RPMI7951 (cell line): Measurements from ENCODE around the gene RGS19. TPM values are rescaled to one million over a fixed set of nuclear protein-coding genes. Genes with fewer than 3 reads are reported as not detected.

ENCODE experiments used
- DNase-seq: peaks from one replicate; pipeline ENCODE4 v3.0.0-alpha.2; 2012; ENCODE audit warnings: low read depth
- total RNA-seq: library from RNA; depleted of rRNA; stranded (reverse); fragments of >200 nt; shearing (Covaris generic); gene quantifications from 2 replicates; pipeline ENCODE4 v1.2.3, GENCODE V29; 2014

The RGS19 gene
- total RNA-seq, 1 experiment from 2014 or later: 18.9 TPM

- peak; percentile 67 for DNase-seq
These were observed 15.1 kb downstream of the RGS19 start for GRCh38 chr20:64064145-64064698.

- peak; percentile 27 for DNase-seq
These were observed 15.8 kb downstream of the RGS19 start for GRCh38 chr20:64063389-64064144.

GRCh38 chr20:64062596-64063388 is 16.5 kb downstream of the RGS19 start, which contains the start of gene TCEA2:
Gene TCEA2, plus strand, starts transcription at chr20:64063198. Its CDS starts 115 bp downstream, at chr20:64063313.
- DNase-seq: peak; percentile 97

GRCh38 chr20:64062276-64062595 is 17.1 kb downstream of the RGS19 start:
- DNase-seq: no peak

- no peak for DNase-seq
These were observed 20.8 kb downstream of the RGS19 start for GRCh38 chr20:64058536-64058935.

GRCh38 chr20:64057628-64058498 is 21.5 kb downstream of the RGS19 start:
- peak; percentile 58 for DNase-seq

GRCh38 chr20:64056889-64057627 is 22.3 kb downstream of the RGS19 start:
- no peak for DNase-seq

- DNase-seq: no peak
These were observed 22.8 kb downstream of the RGS19 start for GRCh38 chr20:64056639-64056888.

GRCh38 chr20:64055893-64056638 is 23.3 kb downstream of the RGS19 start:
- DNase-seq: peak; percentile 43

GRCh38 chr20:64055396-64055892 is 23.9 kb downstream of the RGS19 start:
- DNase-seq: no peak

- peak; percentile 31 for DNase-seq
These were observed 25.3 kb downstream of the RGS19 start for GRCh38 chr20:64053841-64054661.

- no peak for DNase-seq
These were observed 26.1 kb downstream of the RGS19 start for GRCh38 chr20:64052987-64053840.

GRCh38 chr20:64052326-64052722 is 27.0 kb downstream of the RGS19 start:
- DNase-seq: no peak

- no peak for DNase-seq
These were observed 27.6 kb downstream of the RGS19 start for GRCh38 chr20:64051561-64052325.

- no peak for DNase-seq
These were observed 28.3 kb downstream of the RGS19 start for GRCh38 chr20:64051033-64051452.

- DNase-seq: no peak
These were observed 28.9 kb downstream of the RGS19 start for GRCh38 chr20:64050261-64051032.

- DNase-seq: no peak
These were observed 29.4 kb downstream of the RGS19 start for GRCh38 chr20:64049878-64050260.
